HEK293 (cell line): ENCODE measurements around the gene FOXO4.
A peak's percentile ranks its signal among the peaks of the same experiment; 100 is the strongest.

Experiments
- ELK4 ChIP-seq: IDR thresholded peaks from 2 replicates; pipeline ENCODE4 v1.6.1; 2011; ENCODE audit warnings: mild to moderate bottlenecking, low read depth, low read length, borderline replicate concordance
- GLI4 ChIP-seq: fragments of 450-650 bp; formaldehyde crosslinking; IDR thresholded peaks from 2 replicates; pipeline ENCODE4 v1.5.1; 2016; ENCODE audit warnings: missing biosample characterization, missing genetic modification characterization
- GLIS1 ChIP-seq: fragments of 450-650 bp; formaldehyde crosslinking; IDR thresholded peaks from 2 replicates; pipeline ENCODE4 v1.5.1; 2016; ENCODE audit warnings: missing biosample characterization, missing genetic modification characterization
- KLF1 ChIP-seq: fragments of 450-650 bp; formaldehyde crosslinking; IDR thresholded peaks from 2 replicates; pipeline ENCODE4 v1.5.1; 2016; ENCODE audit warnings: missing biosample characterization, missing genetic modification characterization
- PATZ1 ChIP-seq: fragments of 450-650 bp; formaldehyde crosslinking; IDR thresholded peaks from 2 replicates; pipeline ENCODE4 v1.5.1; 2016; ENCODE audit warnings: missing biosample characterization, missing genetic modification characterization
- PRDM6 ChIP-seq: fragments of 450-650 bp; formaldehyde crosslinking; IDR thresholded peaks from 2 replicates; pipeline ENCODE4 v1.5.1; 2017; ENCODE audit warnings: missing biosample characterization, missing genetic modification characterization
- SETDB1 ChIP-seq: IDR thresholded peaks from one replicate; pipeline ENCODE4 v1.6.1; 2017; ENCODE audit warnings: mild to moderate bottlenecking, low read length, moderate library complexity, mixed read lengths; ENCODE audit not compliant: insufficient read length
- TSHZ1 ChIP-seq: fragments of 450-650 bp; formaldehyde crosslinking; IDR thresholded peaks from 2 replicates; pipeline ENCODE4 v1.5.1; 2016; ENCODE audit warnings: missing biosample characterization, missing genetic modification characterization, borderline replicate concordance
- WT1 ChIP-seq: fragments of 450-650 bp; formaldehyde crosslinking; IDR thresholded peaks from 2 replicates; pipeline ENCODE4 v1.5.1; 2016; ENCODE audit warnings: missing biosample characterization, missing genetic modification characterization
- ZBTB21 ChIP-seq: fragments of 450-650 bp; formaldehyde crosslinking; IDR thresholded peaks from 2 replicates; pipeline ENCODE4 v1.5.1; 2017; ENCODE audit warnings: missing biosample characterization, missing genetic modification characterization
- ZBTB26 ChIP-seq: fragments of 450-650 bp; formaldehyde crosslinking; optimal IDR thresholded peaks from 2 replicates; pipeline ENCODE3; 2016; ENCODE audit warnings: missing biosample characterization, mild to moderate bottlenecking, missing genetic modification characterization
- ZIC2 ChIP-seq: fragments of 450-650 bp; formaldehyde crosslinking; IDR thresholded peaks from 2 replicates; pipeline ENCODE4 v1.5.1; 2016; ENCODE audit warnings: missing biosample characterization, missing genetic modification characterization
- ZNF184 ChIP-seq: fragments of 450-650 bp; IDR thresholded peaks from 2 replicates; pipeline ENCODE4 v1.5.1; 2018; ENCODE audit warnings: missing biosample characterization, mild to moderate bottlenecking, missing genetic modification characterization
- ZNF19 ChIP-seq: fragments of 450-650 bp; formaldehyde crosslinking; IDR thresholded peaks from 2 replicates; pipeline ENCODE4; 2016; ENCODE audit warnings: missing biosample characterization, missing genetic modification characterization, low read depth
- ZNF214 ChIP-seq: fragments of 450-650 bp; formaldehyde crosslinking; IDR thresholded peaks from 2 replicates; pipeline ENCODE4 v1.5.1; 2017; ENCODE audit warnings: missing biosample characterization, mild to moderate bottlenecking, missing genetic modification characterization, borderline replicate concordance
- ZNF223 ChIP-seq: fragments of 450-650 bp; formaldehyde crosslinking; IDR thresholded peaks from 2 replicates; pipeline ENCODE4 v1.5.1; 2016; ENCODE audit warnings: missing biosample characterization, missing genetic modification characterization
- ZNF239 ChIP-seq: fragments of 450-650 bp; formaldehyde crosslinking; IDR thresholded peaks from 2 replicates; pipeline ENCODE4 v1.5.1; 2016; ENCODE audit warnings: missing biosample characterization, missing genetic modification characterization
- ZNF248 ChIP-seq: fragments of 450-650 bp; formaldehyde crosslinking; IDR thresholded peaks from 2 replicates; pipeline ENCODE4 v1.5.1; 2017; ENCODE audit warnings: missing biosample characterization, missing genetic modification characterization
- ZNF350 ChIP-seq: fragments of 450-650 bp; formaldehyde crosslinking; IDR thresholded peaks from 2 replicates; pipeline ENCODE4 v1.5.0; 2017; ENCODE audit warnings: missing biosample characterization, mild to moderate bottlenecking, missing genetic modification characterization
- ZNF423 ChIP-seq: fragments of 450-650 bp; formaldehyde crosslinking; IDR thresholded peaks from 2 replicates; pipeline ENCODE4 v1.5.1; 2016; ENCODE audit warnings: missing biosample characterization, missing genetic modification characterization
- ZNF473 ChIP-seq: fragments of 450-650 bp; formaldehyde crosslinking; IDR thresholded peaks from 2 replicates; pipeline ENCODE4 v1.5.1; 2017; ENCODE audit warnings: missing biosample characterization, missing genetic modification characterization
- ZNF513 ChIP-seq: fragments of 450-650 bp; IDR thresholded peaks from 2 replicates; pipeline ENCODE4 v1.5.1; 2018; ENCODE audit warnings: missing biosample characterization, missing genetic modification characterization
- ZNF530 ChIP-seq: fragments of 450-650 bp; formaldehyde crosslinking; IDR thresholded peaks from 2 replicates; pipeline ENCODE4 v1.5.1; 2016; ENCODE audit warnings: low read depth, missing biosample characterization, missing genetic modification characterization
- ZNF560 ChIP-seq: fragments of 450-650 bp; formaldehyde crosslinking; IDR thresholded peaks from 2 replicates; pipeline ENCODE4 v1.5.1; 2017; ENCODE audit warnings: missing biosample characterization, missing genetic modification characterization, borderline replicate concordance
- ZNF623 ChIP-seq: fragments of 450-650 bp; formaldehyde crosslinking; IDR thresholded peaks from 2 replicates; pipeline ENCODE4 v1.5.1; 2016; ENCODE audit warnings: missing biosample characterization, missing genetic modification characterization
- ZNF629 ChIP-seq: fragments of 450-650 bp; formaldehyde crosslinking; IDR thresholded peaks from 2 replicates; pipeline ENCODE4 v1.5.1; 2017; ENCODE audit warnings: missing biosample characterization, missing genetic modification characterization
- ZNF658 ChIP-seq: fragments of 450-650 bp; formaldehyde crosslinking; IDR thresholded peaks from 2 replicates; pipeline ENCODE4; 2016; ENCODE audit warnings: missing biosample characterization, missing genetic modification characterization
- ZNF664 ChIP-seq: fragments of 450-650 bp; formaldehyde crosslinking; IDR thresholded peaks from 2 replicates; pipeline ENCODE4 v1.5.1; 2016; ENCODE audit warnings: missing biosample characterization, missing genetic modification characterization
- ZNF776 ChIP-seq: fragments of 450-650 bp; formaldehyde crosslinking; IDR thresholded peaks from 2 replicates; pipeline ENCODE4 v1.5.0; 2017; ENCODE audit warnings: missing biosample characterization, missing genetic modification characterization, borderline replicate concordance

Gene FOXO4

GRCh38 chrX:71068044-71068918, 27.4 kb upstream of the FOXO4 start, which contains the start of gene SNX12 (continued):
- no peak for TF ChIP-seq TSHZ1 (tag by site-specific recombination)
- no peak for TF ChIP-seq PRDM6 (tag by site-specific recombination)
- peak; percentile 38 for TF ChIP-seq ZIC2 (tag by site-specific recombination)
- no peak; the same call in 1 of the 2 replicates for TF ChIP-seq ZNF350 (tag by site-specific recombination)
- TF ChIP-seq ZNF629 = peak; percentile 46; the same call in 1 of the 2 replicates
- no peak for TF ChIP-seq ZNF423
- TF ChIP-seq ZNF239 = no peak
- no peak for TF ChIP-seq SETDB1
- TF ChIP-seq ZNF473 (tag by site-specific recombination) = no peak
- no peak for TF ChIP-seq ZNF19 (tag by site-specific recombination)
- no peak for TF ChIP-seq ZBTB21 (tag by site-specific recombination)
- no peak for TF ChIP-seq GLI4 (tag by site-specific recombination)
- no peak for TF ChIP-seq ZNF513
- peak; percentile 92 for TF ChIP-seq ZBTB26
- no peak for TF ChIP-seq ZNF776 (tag by site-specific recombination)
- TF ChIP-seq GLIS1 (tag by site-specific recombination) = no peak
- no peak for TF ChIP-seq ZNF560
- TF ChIP-seq PATZ1 (tag by site-specific recombination) = peak; percentile 84; the same call in 1 of the 2 replicates
- TF ChIP-seq WT1 (tag by site-specific recombination) = peak; percentile 43
- TF ChIP-seq ZNF214 (tag by site-specific recombination) = no peak
- TF ChIP-seq ZNF184 (tag by site-specific recombination) = peak; percentile 47; the same call in 1 of the 2 replicates
- no peak for TF ChIP-seq ZNF623 (tag by site-specific recombination)
- peak; percentile 91 for TF ChIP-seq ELK4
- TF ChIP-seq ZNF223 = no peak
- peak; percentile 21 for TF ChIP-seq KLF1
- no peak for TF ChIP-seq ZNF530
- TF ChIP-seq ZNF658 (tag by site-specific recombination) = no peak
- TF ChIP-seq ZNF664 (tag by site-specific recombination) = no peak
- no peak for TF ChIP-seq ZNF248
